Measurements from ENCODE around the gene SLC22A14. TPM values are rescaled to one million over a fixed set of nuclear protein-coding genes. Genes with fewer than 3 reads are reported as not detected.

SLC22A14 gene
- total and polyA plus RNA-seq, 10 of the 15 experiments (the other 5 are each of a cell fraction or from before 2014, with no cell fraction given): not detected

GRCh38 chr3:38274864-38275649 is 7.0 kb upstream of the SLC22A14 start (continued):
- TF ChIP-seq E2F8 (IDR thresholded peaks at IDR 0.05; ENCODE audit: low read depth, partially characterized antibody): no peak
- TF ChIP-seq MYC (IDR thresholded peaks at IDR 0.05; ENCODE audit: insufficient read depth, insufficient read length, insufficient replicate concordance, low read length, severe bottlenecking): no peak
- TF ChIP-seq CHD4 (IDR thresholded peaks at IDR 0.05): no peak
- TF ChIP-seq ZNF24 (IDR thresholded peaks at IDR 0.05): no peak
- TF ChIP-seq ZBTB33 (IDR thresholded peaks at IDR 0.05): no peak

GRCh38 chr3:38275658-38276057 is 6.4 kb upstream of the SLC22A14 start:
- WGBS (ENCODE audit: insufficient coverage, insufficient replicate concordance, low lambda C conversion rate, missing lambda C conversion rate): 79% methylated on average over 8 of the region's 8 CpGs
- intact Hi-C loops (cut with micrococcal nuclease; ENCODE audit: unreplicated experiment) (no loop called here), in situ Hi-C loops (cut with MboI) (no loop called here)
- H2AFZ ChIP-seq (ENCODE audit: control insufficient read depth, low read depth, low read length): no peak overlapping the region
- no peaks in the 10 kb centered on the region; the same call in 2 of the 3 replicates for H3K9me3 ChIP-seq (replicated peaks; ENCODE audit: control insufficient read depth, insufficient read depth, low read length)
- H3K27ac ChIP-seq (ENCODE audit: control insufficient read depth, insufficient read depth): no peak overlapping the region
- BruUV-seq (replicated peaks): no TSS peak
- ATAC-seq (no peak), DNase-seq (ENCODE audit: low read depth, low spot score) (no peak), FAIRE-seq (no peak)
- no peaks in the 10 kb centered on the region; a peak in 1 of 4 replicates for H3K27me3 ChIP-seq (replicated peaks in 1 of 2; ENCODE audit: control insufficient read depth in 2 of 2, insufficient read depth in 2 of 2, low read length in 1 of 2)
- H3K4me3 ChIP-seq: no peak overlapping the region
- H3K79me2 ChIP-seq (ENCODE audit: control insufficient read depth, insufficient read depth, low read length): no peaks in the 10 kb centered on the region
- H3K4me1 ChIP-seq (ENCODE audit: control insufficient read depth, insufficient read depth, low read length): no peaks in the 10 kb centered on the region
- H3K4me2 ChIP-seq (ENCODE audit: control insufficient read depth, insufficient read depth): no peak overlapping the region
- no peaks in the 10 kb centered on the region for H3K36me3 ChIP-seq (ENCODE audit: control insufficient read depth in 2 of 2, insufficient read depth in 2 of 2, low read length in 1 of 2)
- ChIA-PET POLR2A (no interaction called here), RAD21 (ENCODE audit: unreplicated experiment) (no interaction called here), CTCF (no interaction called here), SMC1A (ENCODE audit: uncharacterized antibody, unreplicated experiment) (no interaction called here)
- H4K20me1 ChIP-seq (ENCODE audit: control insufficient read depth, insufficient read depth): no peaks in the 10 kb centered on the region
- no peak overlapping the region for H3K9ac ChIP-seq (ENCODE audit: control insufficient read depth, insufficient read depth, low read length)
- TF ChIP-seq NR2C2 (IDR thresholded peaks at IDR 0.05; ENCODE audit: borderline replicate concordance, control insufficient read depth, insufficient read length, low read depth): no peak
- TF ChIP-seq IRF5 (IDR thresholded peaks at IDR 0.05; ENCODE audit: borderline replicate concordance): no peak
- TF ChIP-seq SRF (IDR thresholded peaks at IDR 0.05; ENCODE audit: low read depth in 2 of 2, low read length in 2 of 2): no peak
- TF ChIP-seq NBN (IDR thresholded peaks at IDR 0.05): no peak
- no peak for TF ChIP-seq MYB (IDR thresholded peaks at IDR 0.05; ENCODE audit: borderline replicate concordance, low read depth, low read length)
- TF ChIP-seq SMAD5 (IDR thresholded peaks at IDR 0.05; ENCODE audit: low read depth): no peak
- TF ChIP-seq RELB (IDR thresholded peaks at IDR 0.05; ENCODE audit: low read depth): no peak
- no peak for TF ChIP-seq ATF2 (IDR thresholded peaks at IDR 0.05; ENCODE audit: low read length)
